Liver (tissue), 9 donors: Measurements from ENCODE around the gene PRKN. TPM values are rescaled to one million over a fixed set of nuclear protein-coding genes. Genes with fewer than 3 reads are reported as not detected.
"Not testable (repeated sequence)": the region's sequence is repeated elsewhere in the genome, so short reads cannot be mapped to it uniquely, and the experiment has no call there.

ENCODE experiments used
- DNase-seq: peaks from one replicate; pipeline ENCODE4 v3.0.0-alpha.2; 2017; ENCODE audit warnings: low spot score
- H3K27ac ChIP-seq, 2 donors: one replicate each; pipeline ENCODE4 v1.7.0; 2013; ENCODE audit warnings: inconsistent platforms in 2 of 2, low read length in 2 of 2, control low read depth in 1 of 2, low read depth in 1 of 2, mild to moderate bottlenecking in 1 of 2
- H3K27me3 ChIP-seq, 4 donors: one replicate each; pipeline versions ENCODE4 v1.6.1 to v1.7.0; 2013; ENCODE audit warnings: low read length in 3 of 4, inconsistent platforms in 1 of 4, mild to moderate bottlenecking in 1 of 4, moderate library complexity in 1 of 4; ENCODE audit not compliant: control insufficient read depth in 4 of 4, insufficient read depth in 4 of 4
- H3K36me3 ChIP-seq, 4 donors: one replicate each; pipeline versions ENCODE4 v1.6.1 to v1.7.0; 2013; ENCODE audit warnings: low read length in 3 of 4, mild to moderate bottlenecking in 3 of 4, low read depth in 1 of 4, moderate library complexity in 1 of 4; ENCODE audit not compliant: control insufficient read depth in 4 of 4, insufficient read depth in 3 of 4
- H3K4me1 ChIP-seq, 4 donors: one replicate each; pipeline versions ENCODE4 v1.6.1 to v1.7.0; 2013; ENCODE audit warnings: low read length in 3 of 4, mild to moderate bottlenecking in 3 of 4, moderate library complexity in 1 of 4; ENCODE audit not compliant: control insufficient read depth in 4 of 4, insufficient read depth in 4 of 4
- H3K4me3 ChIP-seq, 3 donors: one replicate each; pipeline versions ENCODE4 v1.6.1 to v1.7.0; 2013; ENCODE audit warnings: low read length in 3 of 3, control low read depth in 1 of 3, low read depth in 1 of 3, mild to moderate bottlenecking in 1 of 3
- H3K9ac ChIP-seq, 2 donors: one replicate each; pipeline ENCODE4 v1.7.0; 2013; ENCODE audit warnings: low read length in 2 of 2, mild to moderate bottlenecking in 2 of 2, moderate library complexity in 2 of 2, control low read depth in 1 of 2, low read depth in 1 of 2
- H3K9me3 ChIP-seq, 4 donors: one replicate each; pipeline versions ENCODE4 v1.6.1 to v1.7.0; 2013; ENCODE audit warnings: low read length in 3 of 4; ENCODE audit not compliant: control insufficient read depth in 4 of 4
- CTCF ChIP-seq: fragments of 150-350 bp; IDR thresholded peaks from 2 replicates; pipeline ENCODE4 v1.5.1; 2017; ENCODE audit warnings: improper control_type of control experiment, low read depth, low read length; ENCODE audit not compliant: missing input control
- EGR1 ChIP-seq, 2 donors: IDR thresholded peaks; 2 replicates each; pipeline ENCODE4 v1.6.1; 2016 to 2018; ENCODE audit warnings: antibody characterized with exemption in 2 of 2, low read depth in 2 of 2
- FOXA1 ChIP-seq: IDR thresholded peaks from 2 replicates; pipeline ENCODE4 v1.6.1; 2016; ENCODE audit warnings: antibody characterized with exemption
- FOXA2 ChIP-seq: IDR thresholded peaks from 2 replicates; pipeline ENCODE4 v1.6.1; 2016; ENCODE audit warnings: antibody characterized with exemption
- HNF4A ChIP-seq, 2 donors: conservative IDR thresholded peaks; 2 replicates each; pipeline ENCODE4 v1.6.1; 2016; ENCODE audit warnings: antibody characterized with exemption in 2 of 2, mild to moderate bottlenecking in 2 of 2
- HNF4G ChIP-seq: IDR thresholded peaks from 2 replicates; pipeline ENCODE4 v1.6.1; 2016; ENCODE audit warnings: antibody characterized with exemption
- JUND ChIP-seq, 2 donors: IDR thresholded peaks; 2 replicates each; pipeline ENCODE4 v1.6.1; 2016; ENCODE audit warnings: antibody characterized with exemption in 2 of 2
- MAX ChIP-seq: IDR thresholded peaks from 2 replicates; pipeline ENCODE4 v1.6.1; 2016; ENCODE audit warnings: antibody characterized with exemption
- NR2F2 ChIP-seq: IDR thresholded peaks from 2 replicates; pipeline ENCODE4 v1.6.1; 2016; ENCODE audit warnings: antibody characterized with exemption
- RXRA ChIP-seq, 2 donors: IDR thresholded peaks; 2 replicates each; pipeline ENCODE4 v1.6.1; 2017 to 2018; ENCODE audit warnings: antibody characterized with exemption in 2 of 2, mild to moderate bottlenecking in 1 of 2
- SP1 ChIP-seq: IDR thresholded peaks from 2 replicates; pipeline ENCODE4 v1.6.1; 2018; ENCODE audit warnings: antibody characterized with exemption, mild to moderate bottlenecking
- TAF1 ChIP-seq: conservative IDR thresholded peaks from 2 replicates; pipeline ENCODE4 v1.6.1; 2016; ENCODE audit warnings: antibody characterized with exemption, mild to moderate bottlenecking
- YY1 ChIP-seq: IDR thresholded peaks from 2 replicates; pipeline ENCODE4 v1.6.1; 2016; ENCODE audit warnings: antibody characterized with exemption, mild to moderate bottlenecking
- ZBTB33 ChIP-seq: IDR thresholded peaks from 2 replicates; pipeline ENCODE4 v1.6.1; 2016; ENCODE audit warnings: antibody characterized with exemption
- WGBS: extraction: QIAGEN DNeasy Blood & Tissue Kit; methylation state at CpG from one replicate; pipeline ENCODE4 v1.1.7; 2013; 5-methylcytosine and 5-hydroxymethylcytosine counted together
- polyA plus RNA-seq, 2 donors: library from polyadenylated mRNA; stranded (reverse) in 1 of 2; unstranded in 1 of 2; fragments of 200-250 nt in 1 of 2; fragments of >200 nt in 1 of 2; fragmentation: Nextera tagmentation in 1 of 2; extraction: Ambion mirVana in 1 of 2; gene quantifications; one replicate each; pipeline versions ENCODE4 v1.2.1 to v1.2.3, GENCODE V29; 2013 to 2015
- total RNA-seq, 2 donors: library from RNA; depleted of rRNA; stranded (reverse); fragments of >200 nt; gene quantifications; one replicate each; pipeline ENCODE4 v1.2.3, GENCODE V29; 2014
- donor health status: healthy.
- donor health status: healthy.
- donor health status: healthy.
- donor health status: healthy.
- donor health status: healthy.

The PRKN gene
- total and polyA plus RNA-seq, 4 donors: 0.47 to 4.1 (median 3.2) TPM

- no peak for DNase-seq
- Histone ChIP-seq H3K27ac (no peak overlapping the region), H3K9ac (no peak overlapping the region), H3K27me3 (no peaks in the 10 kb centered on the region), H3K4me3 (no peak overlapping the region), H3K9me3 (no peaks in the 10 kb centered on the region), H3K4me1 (peaks cover 0 to 3% (median under 1%) of the 10 kb centered on the region in 4 donors), H3K36me3 (no peaks in the 10 kb centered on the region)
- 77% methylated on average over 8 of the region's 8 CpGs for WGBS
- TF ChIP-seq ZBTB33: no peak
These were observed 1394.2 kb downstream of the PRKN start for GRCh38 chr6:161333410-161333809.

GRCh38 chr6:161331402-161332081, 1396.0 kb downstream of the PRKN start:
- not testable (repeated sequence) for H3K9me3 ChIP-seq

GRCh38 chr6:161327360-161327953, 1400.1 kb downstream of the PRKN start:
- no peaks in the 10 kb centered on the region for H3K36me3 ChIP-seq
- H3K9ac ChIP-seq: no peak overlapping the region
- no peak overlapping the region for H3K27ac ChIP-seq
- H3K4me1 ChIP-seq: peaks cover 0 to 3% (median under 1%) of the 10 kb centered on the region in 4 donors
- no peak overlapping the region for H3K4me3 ChIP-seq
- H3K9me3 ChIP-seq: no peaks in the 10 kb centered on the region
- no peak for DNase-seq
- TF ChIP-seq EGR1 (IDR thresholded peaks at IDR 0.05; ENCODE audit: low read depth in 2 of 2) (no peak), FOXA2 (no peak), TAF1 (no peak), SP1 (no peak), RXRA (IDR thresholded peaks at IDR 0.05) (no peak), JUND (IDR thresholded peaks at IDR 0.05) (no peak), MAX (no peak), ZBTB33 (no peak), CTCF (no peak), HNF4A (conservative IDR thresholded peaks at IDR 0.05) (no peak), YY1 (no peak), HNF4G (no peak), NR2F2 (no peak), FOXA1 (no peak)
- 84% methylated on average over 4 of the region's 4 CpGs for WGBS
- H3K27me3 ChIP-seq: no peaks in the 10 kb centered on the region

More at GRCh38 chr6:161331402-161332081, 1396.0 kb downstream of the PRKN start:
- not testable (repeated sequence) for H3K9ac ChIP-seq, H3K27ac ChIP-seq, H3K4me3 ChIP-seq, DNase-seq, H3K4me1 ChIP-seq, H3K27me3 ChIP-seq, H3K36me3 ChIP-seq
- WGBS: 82% methylated on average over 4 of the region's 4 CpGs
